ENCODE results near the gene KIAA0753.

The KIAA0753 gene

GRCh38 chr17:6639586-6640535, 650 bp downstream of the KIAA0753 start:
- DNase-seq: no peak

GRCh38 chr17:6639014-6639585, 1.4 kb downstream of the KIAA0753 start:
- no peak for DNase-seq

- no peak for DNase-seq
Measured at GRCh38 chr17:6638046-6638908, 2.2 kb downstream of the KIAA0753 start.

- no peak for DNase-seq
Measured at GRCh38 chr17:6637458-6637840, 3.1 kb downstream of the KIAA0753 start.

- no peak for DNase-seq
Measured at GRCh38 chr17:6636616-6637457, 3.7 kb downstream of the KIAA0753 start.

- DNase-seq: no peak
Measured at GRCh38 chr17:6636105-6636504, 4.4 kb downstream of the KIAA0753 start.

GRCh38 chr17:6633263-6633662, 7.2 kb downstream of the KIAA0753 start:
- no peak for DNase-seq

GRCh38 chr17:6632530-6632929, 8.0 kb downstream of the KIAA0753 start:
- DNase-seq: no peak

GRCh38 chr17:6630390-6630789, 10.1 kb downstream of the KIAA0753 start:
- DNase-seq: no peak

GRCh38 chr17:6627019-6627418, 13.5 kb downstream of the KIAA0753 start:
- DNase-seq: no peak

- no peak for DNase-seq
Measured at GRCh38 chr17:6626616-6627015, 13.9 kb downstream of the KIAA0753 start.

- DNase-seq: no peak
Measured at GRCh38 chr17:6623941-6624340, 16.6 kb downstream of the KIAA0753 start.

- no peak for DNase-seq
Measured at GRCh38 chr17:6611231-6611630, 29.3 kb downstream of the KIAA0753 start.

- DNase-seq: no peak
Measured at GRCh38 chr17:6610011-6610410, 30.5 kb downstream of the KIAA0753 start.

GRCh38 chr17:6608321-6608720, 32.2 kb downstream of the KIAA0753 start:
- no peak for DNase-seq

GRCh38 chr17:6605142-6605541, 35.4 kb downstream of the KIAA0753 start:
- DNase-seq: no peak

- DNase-seq: no peak
Measured at GRCh38 chr17:6603744-6604325, 36.7 kb downstream of the KIAA0753 start.

GRCh38 chr17:6602141-6602540, 38.4 kb downstream of the KIAA0753 start:
- no peak for DNase-seq

- DNase-seq: no peak
Measured at GRCh38 chr17:6599364-6599763, 41.1 kb downstream of the KIAA0753 start.

GRCh38 chr17:6597727-6598126, 42.8 kb downstream of the KIAA0753 start:
- no peak for DNase-seq

GRCh38 chr17:6596941-6597340, 43.6 kb downstream of the KIAA0753 start:
- no peak for DNase-seq

GRCh38 chr17:6596511-6596910, 44.0 kb downstream of the KIAA0753 start:
- DNase-seq: no peak

All from CD4-positive, alpha-beta T cell treated with Interleukin-15 for 1 hour (primary cell).